Neural cell (in vitro differentiated cells): ENCODE data around the gene FCHSD2. TPM values are rescaled to one million over a fixed set of nuclear protein-coding genes. Genes with fewer than 3 reads are reported as not detected.

Experiments
- H2AFZ ChIP-seq: fragments of 200-600, 300-800 bp; sonication (generic), shearing (Covaris generic); 2 replicates; pipeline ENCODE4 v1.6.0; 2014; ENCODE audit warnings: low read depth, mild to moderate bottlenecking, antibody characterized with exemption, low read length, moderate library complexity
- H3F3A ChIP-seq: fragments of 200-600 bp; shearing (Covaris generic); 2 replicates; pipeline ENCODE4 v1.6.1; 2016; ENCODE audit warnings: mild to moderate bottlenecking, moderate library complexity, mixed read lengths, antibody characterized with exemption, low read length; ENCODE audit not compliant: insufficient read depth, poor library complexity, severe bottlenecking
- H3K27ac ChIP-seq: fragments of 200-600, 300-800 bp; sonication (generic), shearing (Covaris generic); 2 replicates; pipeline ENCODE4 v1.5.1; 2014; ENCODE audit warnings: mild to moderate bottlenecking, low read length, moderate library complexity
- H3K27me3 ChIP-seq: fragments of 300-800, 200-600 bp; sonication (generic), shearing (Covaris generic); 2 replicates; pipeline ENCODE4 v1.6.0; 2014; ENCODE audit warnings: mild to moderate bottlenecking, low read depth, low read length, moderate library complexity; ENCODE audit not compliant: insufficient read depth
- H3K36me3 ChIP-seq: fragments of 300-800, 200-600 bp; sonication (generic), shearing (Covaris generic); 2 replicates; pipeline ENCODE4 v1.5.1; 2014; ENCODE audit warnings: mild to moderate bottlenecking, antibody characterized with exemption, low read length, moderate library complexity; ENCODE audit not compliant: insufficient read depth
- H3K4me2 ChIP-seq: fragments of 300-800, 200-600 bp; sonication (generic), shearing (Covaris generic); 2 replicates; pipeline ENCODE4 v1.6.0; 2014; ENCODE audit warnings: mild to moderate bottlenecking, low read length
- H3K4me3 ChIP-seq: fragments of 300-800, 200-600 bp; sonication (generic), shearing (Covaris generic); 2 replicates; pipeline ENCODE4 v1.5.1; 2014; ENCODE audit warnings: mild to moderate bottlenecking, low read length, moderate library complexity
- H3K79me2 ChIP-seq: fragments of 200-600 bp; shearing (Covaris generic); replicated peaks from 2 replicates; pipeline ENCODE4 v1.6.0; 2014; ENCODE audit warnings: mild to moderate bottlenecking, low read length, moderate library complexity; ENCODE audit not compliant: insufficient read depth
- H3K9ac ChIP-seq: fragments of 300-800, 200-600 bp; sonication (generic), shearing (Covaris generic); 2 replicates; pipeline ENCODE4 v1.6.1; 2016; ENCODE audit warnings: mild to moderate bottlenecking, low read length, mixed read lengths
- H3K9me2 ChIP-seq: fragments of 200-600 bp; shearing (Covaris generic); 2 replicates; pipeline ENCODE4 v1.6.1; 2016; ENCODE audit warnings: mild to moderate bottlenecking, low read length, mixed read lengths; ENCODE audit not compliant: insufficient read depth
- H3K9me3 ChIP-seq: fragments of 200-600, 300-800 bp; sonication (generic), shearing (Covaris generic); 2 replicates; pipeline ENCODE4 v1.6.1; 2016; ENCODE audit warnings: mild to moderate bottlenecking, mixed run types, low read length, moderate library complexity, mixed read lengths
- H4K20me1 ChIP-seq: fragments of 200-600 bp; shearing (Covaris generic); 2 replicates; pipeline ENCODE4 v1.6.1; 2016; ENCODE audit warnings: mild to moderate bottlenecking, mixed run types; ENCODE audit not compliant: insufficient read depth
- CTCF ChIP-seq: fragments of 450-650 bp; IDR thresholded peaks from 2 replicates; pipeline ENCODE4 v1.5.1; 2014; ENCODE audit warnings: antibody characterized with exemption, mild to moderate bottlenecking, moderate library complexity; ENCODE audit not compliant: poor library complexity, severe bottlenecking
- EP300 ChIP-seq: fragments of 450-650 bp; conservative IDR thresholded peaks from 2 replicates; pipeline ENCODE4 v1.6.1; 2014; ENCODE audit warnings: antibody characterized with exemption, mild to moderate bottlenecking, moderate library complexity; ENCODE audit not compliant: poor library complexity, severe bottlenecking
- EZH2 ChIP-seq: fragments of 200-600, 300-800 bp; shearing (Covaris generic), sonication (generic); IDR thresholded peaks from 2 replicates; pipeline ENCODE4 v1.6.1; 2014; ENCODE audit warnings: antibody characterized with exemption, low read length, borderline replicate concordance, mild to moderate bottlenecking; ENCODE audit not compliant: insufficient read depth, poor library complexity, severe bottlenecking
- MXI1 ChIP-seq: fragments of 450-650 bp; conservative IDR thresholded peaks from 2 replicates; pipeline ENCODE4 v1.6.1; 2014; ENCODE audit warnings: antibody characterized with exemption, mild to moderate bottlenecking; ENCODE audit not compliant: poor library complexity, severe bottlenecking
- POLR2AphosphoS5 ChIP-seq: IDR thresholded peaks from 2 replicates; pipeline ENCODE4 v1.6.1; 2012
- RAD21 ChIP-seq: fragments of 450-650 bp; conservative IDR thresholded peaks from 2 replicates; pipeline ENCODE4 v1.6.1; 2014; ENCODE audit warnings: antibody characterized with exemption, mild to moderate bottlenecking, moderate library complexity
- SMC3 ChIP-seq: fragments of 450-650 bp; conservative IDR thresholded peaks from 2 replicates; pipeline ENCODE4 v1.6.1; 2014; ENCODE audit warnings: antibody characterized with exemption, mild to moderate bottlenecking, moderate library complexity; ENCODE audit not compliant: poor library complexity
- TAF1 ChIP-seq: IDR thresholded peaks from 2 replicates; pipeline ENCODE4 v1.6.1; 2012; ENCODE audit warnings: low read depth
- polyA plus RNA-seq: library from polyadenylated mRNA; depleted of rRNA; stranded (reverse); fragments of >200 nt; gene quantifications from 2 replicates; pipeline ENCODE4 v1.2.3, GENCODE V29; 2014
- TF ChIP-seq, protein P1 (sequence below): IDR thresholded peaks from 2 replicates; pipeline ENCODE4 v1.6.1; 2012; ENCODE audit warnings: borderline replicate concordance

Gene FCHSD2
- polyA plus RNA-seq, 1 donor from 2014 or later = 40.8 TPM

DNA sequence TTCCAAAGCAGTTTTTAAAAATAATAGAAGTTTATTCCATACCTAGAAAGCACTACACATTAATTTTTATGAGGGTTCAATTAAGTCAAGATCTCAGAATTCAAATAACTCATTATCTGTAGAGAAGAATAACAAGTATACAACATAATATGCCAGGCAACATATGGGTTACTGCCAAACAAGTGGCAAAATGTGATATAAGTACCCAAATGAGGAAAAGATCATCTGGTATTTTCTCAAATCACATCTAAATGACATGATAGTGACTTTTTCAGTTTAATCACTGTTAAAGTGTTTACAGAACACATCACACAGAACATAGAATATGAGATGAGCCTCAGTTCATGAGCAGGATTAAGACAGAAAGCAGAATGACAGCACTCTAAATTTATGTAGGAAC is 123.3 kb downstream of the FCHSD2 start:
- no peak overlapping the region for H3K4me2 ChIP-seq
- no peak overlapping the region for H2AFZ ChIP-seq
- no peak overlapping the region for H3K4me3 ChIP-seq
- TF ChIP-seq SMC3 (no peak), TAF1 (no peak), RAD21 (no peak), EZH2 (no peak), EP300 (no peak), MXI1 (no peak), POLR2AphosphoS5 (no peak), CTCF (no peak)
- TF ChIP-seq, protein P1, sequence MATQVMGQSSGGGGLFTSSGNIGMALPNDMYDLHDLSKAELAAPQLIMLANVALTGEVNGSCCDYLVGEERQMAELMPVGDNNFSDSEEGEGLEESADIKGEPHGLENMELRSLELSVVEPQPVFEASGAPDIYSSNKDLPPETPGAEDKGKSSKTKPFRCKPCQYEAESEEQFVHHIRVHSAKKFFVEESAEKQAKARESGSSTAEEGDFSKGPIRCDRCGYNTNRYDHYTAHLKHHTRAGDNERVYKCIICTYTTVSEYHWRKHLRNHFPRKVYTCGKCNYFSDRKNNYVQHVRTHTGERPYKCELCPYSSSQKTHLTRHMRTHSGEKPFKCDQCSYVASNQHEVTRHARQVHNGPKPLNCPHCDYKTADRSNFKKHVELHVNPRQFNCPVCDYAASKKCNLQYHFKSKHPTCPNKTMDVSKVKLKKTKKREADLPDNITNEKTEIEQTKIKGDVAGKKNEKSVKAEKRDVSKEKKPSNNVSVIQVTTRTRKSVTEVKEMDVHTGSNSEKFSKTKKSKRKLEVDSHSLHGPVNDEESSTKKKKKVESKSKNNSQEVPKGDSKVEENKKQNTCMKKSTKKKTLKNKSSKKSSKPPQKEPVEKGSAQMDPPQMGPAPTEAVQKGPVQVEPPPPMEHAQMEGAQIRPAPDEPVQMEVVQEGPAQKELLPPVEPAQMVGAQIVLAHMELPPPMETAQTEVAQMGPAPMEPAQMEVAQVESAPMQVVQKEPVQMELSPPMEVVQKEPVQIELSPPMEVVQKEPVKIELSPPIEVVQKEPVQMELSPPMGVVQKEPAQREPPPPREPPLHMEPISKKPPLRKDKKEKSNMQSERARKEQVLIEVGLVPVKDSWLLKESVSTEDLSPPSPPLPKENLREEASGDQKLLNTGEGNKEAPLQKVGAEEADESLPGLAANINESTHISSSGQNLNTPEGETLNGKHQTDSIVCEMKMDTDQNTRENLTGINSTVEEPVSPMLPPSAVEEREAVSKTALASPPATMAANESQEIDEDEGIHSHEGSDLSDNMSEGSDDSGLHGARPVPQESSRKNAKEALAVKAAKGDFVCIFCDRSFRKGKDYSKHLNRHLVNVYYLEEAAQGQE = no peak
- no peaks in the 10 kb centered on the region for H3K79me2 ChIP-seq
- no peak overlapping the region for H3K9ac ChIP-seq
- H3K36me3 ChIP-seq = no peaks in the 10 kb centered on the region
- H3K27me3 ChIP-seq = no peaks in the 10 kb centered on the region
- no peak overlapping the region for H3K27ac ChIP-seq
- no peaks in the 10 kb centered on the region for H3K9me2 ChIP-seq
- no peaks in the 10 kb centered on the region for H4K20me1 ChIP-seq
- no peaks in the 10 kb centered on the region for H3F3A ChIP-seq
- H3K9me3 ChIP-seq = peaks cover under 1% of the 10 kb centered on the region

DNA sequence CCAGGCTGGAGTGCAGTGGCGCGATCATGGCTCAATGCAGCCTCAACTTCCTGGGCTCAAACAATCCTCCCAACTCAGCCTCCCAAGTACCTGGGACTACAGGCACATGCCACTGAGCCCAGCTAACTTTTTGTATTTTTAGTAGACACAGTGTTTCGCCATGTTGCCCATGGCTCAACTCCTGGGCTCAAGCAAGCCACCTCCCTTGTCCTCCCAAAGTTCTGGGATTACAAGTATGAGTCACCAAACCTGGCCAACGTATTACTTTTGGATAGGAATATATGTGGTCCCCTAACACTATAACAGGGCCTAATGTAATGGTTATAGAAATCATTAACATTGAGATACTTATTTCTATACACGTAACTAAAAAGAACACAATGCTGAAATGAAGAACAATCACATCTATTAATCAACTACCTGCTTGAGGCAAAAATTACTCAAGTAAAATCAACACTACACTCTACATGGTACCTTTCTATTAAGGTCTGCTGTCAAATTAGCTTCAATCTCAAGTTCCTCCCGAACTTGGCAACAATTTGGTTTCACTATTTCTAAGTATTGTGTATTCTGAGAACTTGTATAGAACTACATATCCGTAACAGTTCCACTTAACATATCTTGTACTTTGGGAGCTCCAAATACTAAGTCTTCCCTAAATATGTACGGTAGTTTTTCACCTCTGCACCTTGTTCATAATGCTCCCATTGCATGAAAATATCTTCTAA is 124.9 kb downstream of the FCHSD2 start:
- TF ChIP-seq RAD21 = no peak
- no peak for TF ChIP-seq EP300
- TF ChIP-seq, protein P1 = no peak
- TF ChIP-seq CTCF = no peak
- no peak for TF ChIP-seq EZH2
- TF ChIP-seq TAF1 = no peak
- no peaks in the 10 kb centered on the region for H3K36me3 ChIP-seq
- no peak overlapping the region for H3K27ac ChIP-seq
- no peaks in the 10 kb centered on the region for H3K79me2 ChIP-seq
- H3K27me3 ChIP-seq = no peaks in the 10 kb centered on the region
- H3K9me3 ChIP-seq = no peaks in the 10 kb centered on the region
- no peaks in the 10 kb centered on the region for H3K9me2 ChIP-seq
- H3K4me3 ChIP-seq = no peak overlapping the region
- no peak overlapping the region for H3K4me2 ChIP-seq
- no peak overlapping the region for H3K9ac ChIP-seq
- no peaks in the 10 kb centered on the region for H4K20me1 ChIP-seq
- H2AFZ ChIP-seq = no peak overlapping the region
- no peaks in the 10 kb centered on the region for H3F3A ChIP-seq
